Measurements from ENCODE around the gene SDK1.

Gene SDK1

GRCh38 chr7:3860932-3861331 lies 559.9 kb downstream of the SDK1 start:
- no peak for DNase-seq (ENCODE audit: extremely low read depth in 1 of 2, low read depth in 1 of 2)

GRCh38 chr7:3861386-3861785 lies 560.3 kb downstream of the SDK1 start:
- no peak for DNase-seq (ENCODE audit: extremely low read depth in 1 of 2, low read depth in 1 of 2)

GRCh38 chr7:3861941-3862340 lies 560.9 kb downstream of the SDK1 start:
- DNase-seq (ENCODE audit: extremely low read depth in 1 of 2, low read depth in 1 of 2): no peak

DNA sequence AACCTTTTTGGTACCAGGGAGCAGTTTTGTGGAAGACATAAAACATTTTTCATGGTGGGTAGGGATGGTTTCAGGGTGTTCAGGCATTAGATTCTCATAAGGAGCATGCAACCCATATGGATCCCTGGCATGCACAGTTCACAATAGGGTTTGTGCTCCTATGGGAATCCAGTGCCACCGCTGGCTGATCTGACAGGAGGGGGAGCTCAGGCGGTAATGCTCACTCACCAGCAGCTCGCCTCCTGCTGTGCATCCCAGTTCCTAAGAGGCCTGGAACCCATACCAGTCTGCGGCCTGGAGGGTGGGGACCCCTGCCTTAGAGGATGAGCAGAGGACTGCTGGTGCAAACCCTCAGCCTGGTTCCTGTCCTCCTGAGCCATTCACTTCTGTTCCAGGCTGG lies 561.7 kb downstream of the SDK1 start:
- DNase-seq (ENCODE audit: extremely low read depth in 1 of 2, low read depth in 1 of 2): no peak

GRCh38 chr7:3866277-3866676 lies 565.2 kb downstream of the SDK1 start:
- DNase-seq (ENCODE audit: extremely low read depth in 1 of 2, low read depth in 1 of 2): no peak

- no peak for DNase-seq (ENCODE audit: extremely low read depth in 1 of 2, low read depth in 1 of 2)
These were observed 566.8 kb downstream of the SDK1 start for GRCh38 chr7:3867863-3868262.

DNA sequence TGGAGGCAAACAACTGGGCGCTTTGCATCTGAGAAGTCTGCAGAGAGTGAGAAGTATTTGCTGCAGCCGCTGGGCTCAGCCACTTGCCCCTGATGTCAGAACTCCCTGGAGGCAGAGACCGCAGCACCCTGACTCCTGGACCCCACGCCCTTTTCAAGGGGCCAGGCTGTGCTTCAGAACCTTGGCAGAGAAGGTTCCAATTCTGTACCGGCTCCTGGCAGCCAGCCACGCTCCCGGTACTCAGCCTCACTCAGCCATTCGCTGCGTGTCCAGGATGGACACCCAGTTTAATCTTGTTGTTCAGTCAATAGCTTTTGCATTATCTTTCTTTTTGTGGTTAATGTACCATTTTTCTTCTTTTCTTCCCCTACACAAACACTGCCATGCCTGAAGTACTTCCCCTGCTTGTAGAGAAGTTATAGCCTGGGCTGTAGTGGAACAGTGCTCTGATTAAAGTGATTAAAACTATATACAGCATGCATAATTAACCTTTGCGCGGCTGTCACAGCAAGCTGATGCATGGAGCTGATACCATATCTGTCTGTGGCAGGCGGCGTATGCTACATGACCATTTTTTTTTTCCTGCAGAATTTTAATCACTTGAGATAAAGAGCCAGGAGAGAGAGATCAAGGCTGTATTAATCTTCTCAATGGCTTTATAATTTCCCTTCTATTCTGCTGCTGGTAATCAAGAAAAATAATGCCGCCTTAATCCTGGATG lies 578.5 kb downstream of the SDK1 start:
- DNase-seq (ENCODE audit: extremely low read depth in 1 of 2, low read depth in 1 of 2): no peak

DNA sequence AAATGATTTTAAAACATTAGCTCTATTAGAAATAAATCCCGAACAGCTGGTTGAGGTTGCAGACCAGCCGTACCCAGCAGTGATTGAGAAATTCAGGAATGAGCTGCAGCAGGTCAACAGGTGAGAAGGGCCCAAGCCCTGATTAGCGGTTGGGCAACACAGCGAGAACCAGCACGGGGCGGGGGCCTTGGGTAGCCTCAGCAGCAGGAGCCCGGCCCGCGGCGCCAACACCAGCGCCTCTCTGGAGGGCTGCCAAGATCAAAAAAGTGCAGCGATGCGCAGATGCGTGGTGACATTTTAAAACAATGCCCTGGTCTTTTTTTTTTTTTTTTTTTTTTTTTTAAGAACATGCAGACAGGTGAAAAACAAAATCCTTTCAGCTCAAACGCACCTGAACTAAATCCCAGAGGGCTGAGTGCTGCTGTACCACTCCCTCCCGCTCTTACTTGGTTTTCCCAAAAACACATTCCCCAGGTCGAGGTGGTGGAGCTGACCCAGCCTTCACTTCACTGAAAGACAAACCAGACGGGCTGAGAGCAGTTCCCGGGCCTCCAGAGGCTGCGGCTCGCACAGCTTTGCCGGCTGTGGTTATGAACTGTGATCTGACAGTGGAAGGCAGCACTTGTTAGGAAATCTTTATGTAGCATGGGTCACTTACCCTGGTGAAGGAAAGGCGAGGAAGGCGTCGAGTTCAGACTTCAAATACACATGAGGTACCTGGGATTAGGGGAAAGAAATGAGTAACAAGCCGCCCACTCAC lies 579.4 kb downstream of the SDK1 start:
- DNase-seq (ENCODE audit: extremely low read depth in 1 of 2, low read depth in 1 of 2): no peak

DNA sequence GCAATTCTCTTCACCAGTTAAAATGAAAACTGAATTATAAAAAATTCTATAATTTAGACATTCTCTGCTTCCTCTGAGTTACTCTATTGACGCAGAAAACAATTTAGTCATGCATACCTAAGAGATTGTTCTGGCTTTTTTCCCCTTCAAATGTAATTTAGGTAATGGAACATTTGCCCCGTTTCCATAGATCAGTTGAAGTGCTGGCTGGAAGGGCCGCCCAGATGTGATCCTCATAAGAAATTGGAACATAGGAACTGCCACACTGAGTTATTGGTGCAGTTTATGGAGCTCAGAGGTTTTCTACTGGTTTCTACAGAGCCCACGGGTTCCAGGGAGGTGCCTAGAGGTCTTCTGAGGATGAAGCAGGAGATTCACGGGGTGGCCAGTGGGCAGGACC lies 581.7 kb downstream of the SDK1 start:
- no peak for DNase-seq (ENCODE audit: extremely low read depth in 1 of 2, low read depth in 1 of 2)

- DNase-seq (ENCODE audit: extremely low read depth in 1 of 2, low read depth in 1 of 2): no peak
These were observed 583.5 kb downstream of the SDK1 start for GRCh38 chr7:3884543-3884942.

GRCh38 chr7:3887096-3887690 lies 586.1 kb downstream of the SDK1 start:
- DNase-seq (ENCODE audit: extremely low read depth in 1 of 2, low read depth in 1 of 2): no peak

GRCh38 chr7:3888096-3888495 lies 587.0 kb downstream of the SDK1 start:
- DNase-seq (ENCODE audit: extremely low read depth in 1 of 2, low read depth in 1 of 2): no peak

- DNase-seq (ENCODE audit: extremely low read depth in 1 of 2, low read depth in 1 of 2): no peak
These were observed 591.1 kb downstream of the SDK1 start for GRCh38 chr7:3892157-3892556.

DNA sequence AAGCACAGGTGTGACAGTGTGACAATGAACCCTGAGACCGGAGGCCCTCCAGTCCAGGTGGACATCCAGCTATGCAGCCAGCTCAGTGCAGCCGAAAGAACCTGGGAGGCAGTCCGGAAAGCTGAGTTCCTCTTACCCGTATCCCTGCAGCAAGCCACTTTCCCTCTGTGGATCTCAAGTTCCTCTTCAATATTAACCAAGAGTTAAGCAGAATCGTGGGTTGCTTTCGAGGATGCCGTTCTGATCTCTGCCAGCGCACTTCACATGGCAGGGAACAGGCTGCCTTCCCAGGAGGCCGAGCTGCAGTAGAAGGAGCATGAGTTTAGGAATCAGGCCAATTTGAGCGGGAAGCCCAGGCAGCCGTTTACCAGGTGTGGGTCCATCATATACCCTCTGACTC lies 591.6 kb downstream of the SDK1 start:
- no peak for DNase-seq (ENCODE audit: extremely low read depth in 1 of 2, low read depth in 1 of 2)

DNA sequence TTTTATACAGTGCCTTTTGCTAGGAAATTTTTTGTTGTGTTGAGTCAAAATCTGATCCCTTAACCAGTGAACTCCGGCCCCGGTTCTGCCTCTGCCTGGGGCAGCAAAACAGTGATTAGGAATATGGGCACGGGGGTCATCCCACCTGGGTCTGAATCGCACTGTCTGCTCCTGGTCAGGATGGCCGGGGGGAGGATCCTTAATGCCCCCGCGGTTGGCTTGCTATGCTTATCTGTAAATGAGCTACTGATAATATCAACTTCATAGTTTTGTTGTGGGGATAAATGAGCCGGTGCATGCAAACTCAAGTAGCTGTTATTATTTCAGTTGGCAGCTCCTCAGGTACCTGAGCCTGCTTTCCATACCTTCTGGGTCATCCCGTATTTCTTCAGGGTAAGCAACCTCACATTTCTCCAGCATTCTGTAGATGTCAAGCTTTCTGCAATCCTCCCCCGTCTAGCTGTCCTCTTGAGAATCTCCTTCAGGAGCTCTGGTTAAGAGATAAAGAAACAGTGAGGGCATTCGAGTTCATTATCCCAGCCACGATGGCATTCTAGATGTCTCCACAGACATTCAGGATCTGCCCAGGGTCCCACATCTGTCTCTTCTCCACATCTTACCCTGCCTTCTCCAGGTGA lies 592.2 kb downstream of the SDK1 start:
- no peak for DNase-seq (ENCODE audit: extremely low read depth in 1 of 2, low read depth in 1 of 2)

DNA sequence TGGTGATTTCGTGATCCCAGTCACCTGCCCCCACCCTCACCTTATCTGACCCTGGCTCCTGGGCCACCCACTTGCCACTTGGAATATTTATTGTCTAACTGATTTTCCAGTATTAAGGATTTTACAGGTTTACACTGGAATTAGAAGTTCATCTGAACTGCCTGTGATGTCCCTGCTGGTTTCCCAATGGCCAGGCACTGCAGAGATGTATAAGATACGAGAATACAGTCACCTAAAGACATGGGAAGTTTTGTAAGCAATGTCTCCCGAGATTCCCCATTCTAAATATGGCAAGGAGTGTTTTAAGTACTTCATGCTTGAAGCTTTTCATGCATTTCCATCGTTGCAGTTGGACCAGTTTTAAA lies 592.7 kb downstream of the SDK1 start:
- DNase-seq (ENCODE audit: extremely low read depth in 1 of 2, low read depth in 1 of 2): no peak

DNA sequence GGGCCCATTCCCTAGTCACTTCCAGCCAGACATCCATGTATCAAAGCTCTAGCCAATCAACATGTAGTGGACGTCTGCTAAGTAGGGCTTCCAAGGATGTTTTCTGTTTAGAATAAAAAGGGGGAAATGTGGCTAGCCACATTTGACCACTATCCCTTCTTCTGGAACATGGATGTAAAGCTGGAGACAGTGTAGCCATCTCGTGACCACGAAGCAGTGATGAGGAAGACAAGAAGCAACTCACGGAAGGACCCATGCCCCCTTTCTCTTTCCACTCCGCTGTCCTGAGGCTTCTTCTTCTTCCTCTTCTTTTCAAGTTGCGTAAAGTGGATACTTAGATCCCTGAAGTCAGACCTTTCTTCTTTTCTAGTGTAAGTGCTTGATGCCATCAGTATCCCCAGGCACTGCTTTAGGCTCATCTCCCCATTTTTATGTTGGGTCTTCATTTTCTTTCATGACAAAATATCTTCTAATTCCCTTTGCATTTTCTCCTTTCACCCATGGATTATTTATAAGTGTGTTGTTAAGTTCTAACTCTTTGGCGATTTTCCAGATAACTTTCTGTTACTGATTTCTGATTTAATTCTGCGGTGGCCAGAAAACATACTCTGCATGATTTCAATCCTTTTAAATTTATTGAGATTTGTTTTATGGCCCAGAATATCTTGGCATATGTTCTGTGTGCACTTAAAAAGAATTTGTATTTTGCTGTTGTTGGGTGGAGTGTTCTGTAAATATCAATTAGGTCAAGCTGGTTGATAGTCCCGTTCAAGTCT lies 594.5 kb downstream of the SDK1 start:
- DNase-seq (ENCODE audit: extremely low read depth in 1 of 2, low read depth in 1 of 2): no peak

GRCh38 chr7:3896169-3896765 lies 595.2 kb downstream of the SDK1 start:
- no peak for DNase-seq (ENCODE audit: extremely low read depth in 1 of 2, low read depth in 1 of 2)

DNA sequence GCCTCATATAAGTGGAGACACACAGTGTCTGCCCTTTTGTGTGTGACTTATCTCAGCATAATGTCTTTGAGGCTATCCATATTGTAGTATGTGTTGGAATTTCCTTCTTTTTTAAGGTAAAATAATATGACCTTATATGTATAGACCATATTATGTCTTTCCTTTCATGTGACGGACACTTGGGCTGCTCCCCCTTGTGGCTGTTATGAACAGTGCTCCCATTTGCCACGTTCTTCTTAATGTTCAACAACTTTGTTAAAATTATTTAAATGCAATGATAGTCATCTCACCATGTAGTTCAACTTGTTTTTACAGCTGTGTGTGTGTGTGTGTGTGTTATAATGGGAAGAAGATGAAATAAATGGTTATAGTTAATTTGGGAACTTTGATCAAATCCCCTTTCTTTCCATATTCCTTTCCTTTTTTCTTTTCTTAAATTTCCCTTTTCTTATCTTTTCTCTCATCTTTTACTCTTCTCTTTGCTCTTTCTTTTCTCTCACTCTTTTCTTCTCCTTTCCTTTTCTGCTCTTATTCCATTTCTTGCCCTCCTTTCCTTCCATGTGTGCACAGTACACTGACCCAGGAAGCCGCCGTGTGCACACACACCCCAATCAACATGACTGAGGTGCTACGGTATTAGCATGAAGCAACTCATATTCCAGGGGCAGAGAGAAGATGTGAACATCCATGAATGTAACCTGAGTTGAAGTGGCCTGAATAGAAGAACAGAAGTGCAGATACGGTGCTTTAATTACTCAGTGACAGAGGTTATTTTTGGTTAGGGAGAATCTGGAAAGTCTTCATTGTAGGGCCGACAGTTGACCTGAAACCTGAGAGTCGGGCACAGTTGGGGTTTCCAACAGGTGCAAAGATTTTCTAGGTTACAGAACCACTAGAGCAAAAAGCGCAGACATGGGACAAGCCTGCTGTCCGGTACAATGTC lies 596.6 kb downstream of the SDK1 start:
- DNase-seq (ENCODE audit: extremely low read depth in 1 of 2, low read depth in 1 of 2): peak in 1 of 2 donors; percentile 8
